GM23338 (cell line): Measurements from ENCODE around the gene RAB11FIP3. TPM values are rescaled to one million over a fixed set of nuclear protein-coding genes. Genes with fewer than 3 reads are reported as not detected.

ENCODE experiments used
- ATAC-seq: fragments of 200-7000 bp; cut with Tn5 transposase; 3 replicates; pipeline ENCODE4 v1.9.1; 2020
- DNase-seq: peaks from one replicate; pipeline ENCODE4 v3.0.0-alpha.2; 2015; ENCODE audit warnings: low spot score
- H2AFZ ChIP-seq: fragments of 200-600 bp; sonication (generic); 2 replicates; pipeline ENCODE4 v1.8.0; 2016; ENCODE audit warnings: antibody characterized with exemption, mild to moderate bottlenecking, moderate library complexity
- H3F3A ChIP-seq: fragments of 200-600 bp; sonication (generic); replicated peaks from 2 replicates; pipeline ENCODE4 v1.8.0; 2017; ENCODE audit warnings: antibody characterized with exemption, mixed run types, low read depth
- H3K27ac ChIP-seq: fragments of 200-600 bp; sonication (generic); 2 replicates; pipeline ENCODE4 v1.6.1; 2016; ENCODE audit warnings: low read depth
- H3K27me3 ChIP-seq: fragments of 200-600 bp; sonication (generic); 2 replicates; pipeline ENCODE4 v1.8.0; 2016; ENCODE audit warnings: mild to moderate bottlenecking, mixed run types, moderate library complexity; ENCODE audit not compliant: insufficient read depth
- H3K36me3 ChIP-seq: fragments of 200-600 bp; sonication (generic); 2 replicates; pipeline ENCODE4 v1.8.0; 2016; ENCODE audit warnings: mild to moderate bottlenecking; ENCODE audit not compliant: insufficient read depth
- H3K4me1 ChIP-seq: fragments of 200-600 bp; sonication (generic); 2 replicates; pipeline ENCODE4 v1.8.0; 2016; ENCODE audit warnings: mild to moderate bottlenecking, moderate library complexity; ENCODE audit not compliant: insufficient read depth
- H3K4me2 ChIP-seq: fragments of 200-600 bp; sonication (generic); 2 replicates; pipeline ENCODE4 v1.7.1; 2017; ENCODE audit warnings: mixed run types
- H3K4me3 ChIP-seq: fragments of 200-600 bp; sonication (generic); 2 replicates; pipeline ENCODE4 v1.6.1; 2016; ENCODE audit warnings: mixed run types
- H3K79me2 ChIP-seq: fragments of 200-600 bp; sonication (generic); replicated peaks from 2 replicates; pipeline ENCODE4 v1.8.0; 2017; ENCODE audit warnings: mild to moderate bottlenecking; ENCODE audit not compliant: insufficient read depth
- H3K9me2 ChIP-seq: fragments of 200-600 bp; sonication (generic); 2 replicates; pipeline ENCODE4 v1.8.0; 2017; ENCODE audit not compliant: insufficient read depth
- H4K20me1 ChIP-seq: fragments of 200-600 bp; sonication (generic); replicated peaks from 2 replicates; pipeline ENCODE4 v1.8.0; 2017; ENCODE audit warnings: mild to moderate bottlenecking; ENCODE audit not compliant: insufficient read depth
- H3K27ac Mint-ChIP-seq: 2 replicates; pipeline ENCODE4 v1.8.0; 2020; ENCODE audit warnings: inconsistent platforms, mild to moderate bottlenecking, moderate library complexity, mixed read lengths
- H3K27me3 Mint-ChIP-seq: 3 replicates; pipeline ENCODE4 v1.8.0; 2022; ENCODE audit warnings: low read depth, mild to moderate bottlenecking, moderate library complexity, mixed read lengths, inconsistent platforms; ENCODE audit not compliant: insufficient read depth, poor library complexity
- H3K36me3 Mint-ChIP-seq: 3 replicates; pipeline ENCODE4 v1.8.0; 2021; ENCODE audit warnings: low read depth, mild to moderate bottlenecking, inconsistent platforms, moderate library complexity, mixed read lengths
- H3K4me1 Mint-ChIP-seq: 3 replicates; pipeline ENCODE4 v1.8.0; 2020; ENCODE audit warnings: mild to moderate bottlenecking, inconsistent platforms, mixed read lengths
- H3K4me3 Mint-ChIP-seq: 3 replicates; pipeline ENCODE4 v1.8.0; 2021; ENCODE audit warnings: moderate library complexity, mild to moderate bottlenecking, inconsistent platforms, mixed read lengths
- H3K9me3 Mint-ChIP-seq: 3 replicates; pipeline ENCODE4 v1.8.0; 2020; ENCODE audit warnings: moderate library complexity, mild to moderate bottlenecking, inconsistent platforms, mixed read lengths
- EZH2 ChIP-seq: fragments of 200-600 bp; sonication (generic); IDR thresholded peaks from one replicate; pipeline ENCODE4 v1.8.0; 2017; ENCODE audit warnings: antibody characterized with exemption, mild to moderate bottlenecking, low read depth; ENCODE audit not compliant: unreplicated experiment
- EZH2phosphoT487 ChIP-seq: fragments of 200-600 bp; sonication (generic); IDR thresholded peaks from one replicate; pipeline ENCODE4 v1.8.1; 2018; ENCODE audit warnings: antibody characterized with exemption; ENCODE audit not compliant: unreplicated experiment
- JUNB ChIP-seq: IDR thresholded peaks from one replicate; pipeline ENCODE4 v1.6.1; 2016; ENCODE audit warnings: antibody characterized with exemption; ENCODE audit not compliant: unreplicated experiment
- NANOG ChIP-seq: IDR thresholded peaks from 2 replicates; pipeline ENCODE4 v1.6.1; 2016; ENCODE audit warnings: antibody characterized with exemption, borderline replicate concordance
- POLR2AphosphoS5 ChIP-seq: IDR thresholded peaks from 2 replicates; pipeline ENCODE4 v1.6.1; 2016; ENCODE audit warnings: antibody characterized with exemption, low read depth
- STAT1 ChIP-seq: IDR thresholded peaks from one replicate; pipeline ENCODE4 v1.6.1; 2016; ENCODE audit warnings: antibody characterized with exemption; ENCODE audit not compliant: unreplicated experiment
- ZNF114 ChIP-seq: fragments of 250-450 bp; sonication (Bioruptor Pico); IDR thresholded peaks from 2 replicates; pipeline ENCODE4 v1.5.0; 2020; ENCODE audit warnings: mild to moderate bottlenecking, moderate library complexity
- polyA plus RNA-seq: library from polyadenylated mRNA; unstranded; fragments of >200 nt; fragmentation: Nextera tagmentation; extraction: Ambion mirVana; gene quantifications from 2 replicates; pipeline ENCODE4 v1.2.1, GENCODE V29; 2016
- total RNA-seq: library from RNA; depleted of rRNA; stranded (reverse); fragments of >200 nt; shearing (Covaris generic); gene quantifications from 2 replicates; pipeline ENCODE4 v1.2.3, GENCODE V29; 2014
- TF ChIP-seq, protein P1 (sequence below): IDR thresholded peaks from 2 replicates; pipeline ENCODE4 v1.6.1; 2016; ENCODE audit warnings: antibody characterized with exemption
- TF ChIP-seq, protein P2 (sequence below), 2 experiments: fragments of 200-600 bp in 1 of 2; sonication (generic) in 1 of 2; conservative IDR thresholded peaks; 2 replicates each; pipeline versions ENCODE4 v1.5.1 to v1.6.1; 2016 to 2017; ENCODE audit warnings: antibody characterized with exemption in 2 of 2, low read depth in 2 of 2, mild to moderate bottlenecking in 2 of 2, moderate library complexity in 1 of 2
- TF ChIP-seq, protein P3 (sequence below): fragments of 250-450 bp; sonication (Bioruptor Pico); IDR thresholded peaks from 2 replicates; pipeline ENCODE4 v1.5.0; 2020; ENCODE audit warnings: mild to moderate bottlenecking, moderate library complexity

Gene RAB11FIP3
- total and polyA plus RNA-seq, 2 experiments from 2014 or later, result 3.2 to 29.2 TPM

DNA sequence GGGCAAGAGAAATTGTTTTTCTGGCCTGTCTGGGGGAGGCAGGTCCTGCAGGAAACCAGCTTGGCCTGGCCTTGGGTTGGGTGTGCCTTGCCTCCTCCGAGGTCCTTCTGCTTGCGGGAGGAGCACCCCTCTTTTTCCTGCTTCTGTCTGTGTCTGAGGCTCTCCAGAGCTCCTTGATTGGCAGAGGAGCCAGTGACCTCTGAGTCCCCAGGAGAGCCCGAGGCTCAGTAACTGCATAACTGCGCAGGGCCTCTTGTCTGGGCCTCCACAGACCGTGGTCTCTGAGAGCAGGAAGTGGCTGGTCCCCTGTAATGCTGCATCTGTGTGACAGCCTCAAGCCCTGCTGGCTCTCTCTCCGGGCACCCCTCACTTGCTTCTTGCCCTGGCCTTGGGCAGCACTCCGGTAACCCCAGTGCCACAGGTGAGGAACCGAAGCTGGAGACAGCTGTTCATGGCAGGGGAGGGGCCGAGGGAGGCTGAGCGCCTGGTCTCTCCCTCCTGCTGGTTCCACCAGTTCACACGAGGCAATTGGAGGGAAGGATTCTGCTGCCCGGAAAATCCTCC, 103.6 kb downstream of the RAB11FIP3 start:
- Histone ChIP-seq H3K4me3 (peak overlapping the region; percentile 79), H4K20me1 (peaks cover 42% of the 10 kb centered on the region), H3K27ac (no peak overlapping the region), H3K27me3 (no peaks in the 10 kb centered on the region), H3K79me2 (peaks cover 64% of the 10 kb centered on the region), H3K4me2 (peak overlapping the region; percentile 92), H3K9me2 (no peaks in the 10 kb centered on the region), H3F3A (0 out of 2 replicates have a peak, but pooled peaks cover 8% of the 10 kb centered on the region), H3K36me3 (no peaks in the 10 kb centered on the region), H3K4me1 (peaks cover 6% of the 10 kb centered on the region; the same call in 1 of the 2 replicates), H2AFZ (no peak overlapping the region)
- ATAC-seq (no peak), DNase-seq (no peak)
- Mint-ChIP-seq H3K27ac (no peak overlapping the region), H3K27me3 (peaks cover 11% of the 10 kb centered on the region), H3K36me3 (peaks cover 5% of the 10 kb centered on the region; the same call in 2 of the 3 replicates), H3K4me3 (peak overlapping the region; percentile 86), H3K9me3 (no peaks in the 10 kb centered on the region; the same call in 2 of the 3 replicates), H3K4me1 (peaks cover 20% of the 10 kb centered on the region)
- no peak for TF ChIP-seq EZH2phosphoT487
- no peak for TF ChIP-seq NANOG
- no peak for TF ChIP-seq JUNB
- TF ChIP-seq, protein P1, sequence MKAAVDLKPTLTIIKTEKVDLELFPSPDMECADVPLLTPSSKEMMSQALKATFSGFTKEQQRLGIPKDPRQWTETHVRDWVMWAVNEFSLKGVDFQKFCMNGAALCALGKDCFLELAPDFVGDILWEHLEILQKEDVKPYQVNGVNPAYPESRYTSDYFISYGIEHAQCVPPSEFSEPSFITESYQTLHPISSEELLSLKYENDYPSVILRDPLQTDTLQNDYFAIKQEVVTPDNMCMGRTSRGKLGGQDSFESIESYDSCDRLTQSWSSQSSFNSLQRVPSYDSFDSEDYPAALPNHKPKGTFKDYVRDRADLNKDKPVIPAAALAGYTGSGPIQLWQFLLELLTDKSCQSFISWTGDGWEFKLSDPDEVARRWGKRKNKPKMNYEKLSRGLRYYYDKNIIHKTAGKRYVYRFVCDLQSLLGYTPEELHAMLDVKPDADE, result no peak
- TF ChIP-seq EZH2, result no peak
- TF ChIP-seq, protein P2, sequence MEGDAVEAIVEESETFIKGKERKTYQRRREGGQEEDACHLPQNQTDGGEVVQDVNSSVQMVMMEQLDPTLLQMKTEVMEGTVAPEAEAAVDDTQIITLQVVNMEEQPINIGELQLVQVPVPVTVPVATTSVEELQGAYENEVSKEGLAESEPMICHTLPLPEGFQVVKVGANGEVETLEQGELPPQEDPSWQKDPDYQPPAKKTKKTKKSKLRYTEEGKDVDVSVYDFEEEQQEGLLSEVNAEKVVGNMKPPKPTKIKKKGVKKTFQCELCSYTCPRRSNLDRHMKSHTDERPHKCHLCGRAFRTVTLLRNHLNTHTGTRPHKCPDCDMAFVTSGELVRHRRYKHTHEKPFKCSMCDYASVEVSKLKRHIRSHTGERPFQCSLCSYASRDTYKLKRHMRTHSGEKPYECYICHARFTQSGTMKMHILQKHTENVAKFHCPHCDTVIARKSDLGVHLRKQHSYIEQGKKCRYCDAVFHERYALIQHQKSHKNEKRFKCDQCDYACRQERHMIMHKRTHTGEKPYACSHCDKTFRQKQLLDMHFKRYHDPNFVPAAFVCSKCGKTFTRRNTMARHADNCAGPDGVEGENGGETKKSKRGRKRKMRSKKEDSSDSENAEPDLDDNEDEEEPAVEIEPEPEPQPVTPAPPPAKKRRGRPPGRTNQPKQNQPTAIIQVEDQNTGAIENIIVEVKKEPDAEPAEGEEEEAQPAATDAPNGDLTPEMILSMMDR (conservative IDR thresholded peaks at IDR 0.05; ENCODE audit: low read depth in 2 of 2), result no peak
- TF ChIP-seq, protein P3, sequence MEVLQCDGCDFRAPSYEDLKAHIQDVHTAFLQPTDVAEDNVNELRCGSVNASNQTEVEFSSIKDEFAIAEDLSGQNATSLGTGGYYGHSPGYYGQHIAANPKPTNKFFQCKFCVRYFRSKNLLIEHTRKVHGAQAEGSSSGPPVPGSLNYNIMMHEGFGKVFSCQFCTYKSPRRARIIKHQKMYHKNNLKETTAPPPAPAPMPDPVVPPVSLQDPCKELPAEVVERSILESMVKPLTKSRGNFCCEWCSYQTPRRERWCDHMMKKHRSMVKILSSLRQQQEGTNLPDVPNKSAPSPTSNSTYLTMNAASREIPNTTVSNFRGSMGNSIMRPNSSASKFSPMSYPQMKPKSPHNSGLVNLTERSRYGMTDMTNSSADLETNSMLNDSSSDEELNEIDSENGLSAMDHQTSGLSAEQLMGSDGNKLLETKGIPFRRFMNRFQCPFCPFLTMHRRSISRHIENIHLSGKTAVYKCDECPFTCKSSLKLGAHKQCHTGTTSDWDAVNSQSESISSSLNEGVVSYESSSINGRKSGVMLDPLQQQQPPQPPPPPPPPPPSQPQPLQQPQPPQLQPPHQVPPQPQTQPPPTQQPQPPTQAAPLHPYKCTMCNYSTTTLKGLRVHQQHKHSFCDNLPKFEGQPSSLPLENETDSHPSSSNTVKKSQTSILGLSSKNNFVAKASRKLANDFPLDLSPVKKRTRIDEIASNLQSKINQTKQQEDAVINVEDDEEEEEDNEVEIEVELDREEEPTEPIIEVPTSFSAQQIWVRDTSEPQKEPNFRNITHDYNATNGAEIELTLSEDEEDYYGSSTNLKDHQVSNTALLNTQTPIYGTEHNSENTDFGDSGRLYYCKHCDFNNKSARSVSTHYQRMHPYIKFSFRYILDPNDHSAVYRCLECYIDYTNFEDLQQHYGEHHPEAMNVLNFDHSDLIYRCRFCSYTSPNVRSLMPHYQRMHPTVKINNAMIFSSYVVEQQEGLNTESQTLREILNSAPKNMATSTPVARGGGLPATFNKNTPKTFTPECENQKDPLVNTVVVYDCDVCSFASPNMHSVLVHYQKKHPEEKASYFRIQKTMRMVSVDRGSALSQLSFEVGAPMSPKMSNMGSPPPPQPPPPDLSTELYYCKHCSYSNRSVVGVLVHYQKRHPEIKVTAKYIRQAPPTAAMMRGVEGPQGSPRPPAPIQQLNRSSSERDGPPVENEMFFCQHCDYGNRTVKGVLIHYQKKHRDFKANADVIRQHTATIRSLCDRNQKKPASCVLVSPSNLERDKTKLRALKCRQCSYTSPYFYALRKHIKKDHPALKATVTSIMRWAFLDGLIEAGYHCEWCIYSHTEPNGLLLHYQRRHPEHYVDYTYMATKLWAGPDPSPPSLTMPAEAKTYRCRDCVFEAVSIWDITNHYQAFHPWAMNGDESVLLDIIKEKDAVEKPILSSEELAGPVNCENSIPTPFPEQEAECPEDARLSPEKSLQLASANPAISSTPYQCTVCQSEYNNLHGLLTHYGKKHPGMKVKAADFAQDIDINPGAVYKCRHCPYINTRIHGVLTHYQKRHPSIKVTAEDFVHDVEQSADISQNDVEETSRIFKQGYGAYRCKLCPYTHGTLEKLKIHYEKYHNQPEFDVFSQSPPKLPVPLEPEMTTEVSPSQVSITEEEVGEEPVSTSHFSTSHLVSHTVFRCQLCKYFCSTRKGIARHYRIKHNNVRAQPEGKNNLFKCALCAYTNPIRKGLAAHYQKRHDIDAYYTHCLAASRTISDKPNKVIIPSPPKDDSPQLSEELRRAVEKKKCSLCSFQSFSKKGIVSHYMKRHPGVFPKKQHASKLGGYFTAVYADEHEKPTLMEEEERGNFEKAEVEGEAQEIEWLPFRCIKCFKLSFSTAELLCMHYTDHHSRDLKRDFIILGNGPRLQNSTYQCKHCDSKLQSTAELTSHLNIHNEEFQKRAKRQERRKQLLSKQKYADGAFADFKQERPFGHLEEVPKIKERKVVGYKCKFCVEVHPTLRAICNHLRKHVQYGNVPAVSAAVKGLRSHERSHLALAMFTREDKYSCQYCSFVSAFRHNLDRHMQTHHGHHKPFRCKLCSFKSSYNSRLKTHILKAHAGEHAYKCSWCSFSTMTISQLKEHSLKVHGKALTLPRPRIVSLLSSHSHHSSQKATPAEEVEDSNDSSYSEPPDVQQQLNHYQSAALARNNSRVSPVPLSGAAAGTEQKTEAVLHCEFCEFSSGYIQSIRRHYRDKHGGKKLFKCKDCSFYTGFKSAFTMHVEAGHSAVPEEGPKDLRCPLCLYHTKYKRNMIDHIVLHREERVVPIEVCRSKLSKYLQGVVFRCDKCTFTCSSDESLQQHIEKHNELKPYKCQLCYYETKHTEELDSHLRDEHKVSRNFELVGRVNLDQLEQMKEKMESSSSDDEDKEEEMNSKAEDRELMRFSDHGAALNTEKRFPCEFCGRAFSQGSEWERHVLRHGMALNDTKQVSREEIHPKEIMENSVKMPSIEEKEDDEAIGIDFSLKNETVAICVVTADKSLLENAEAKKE (CRISPR knock-in tag), result no peak
- no peak for TF ChIP-seq POLR2AphosphoS5
- TF ChIP-seq STAT1, result no peak
- no peak for TF ChIP-seq ZNF114 (CRISPR knock-in tag)
